HT-29 (cell line): ENCODE results near the gene LRCH1. TPM values are rescaled to one million over a fixed set of nuclear protein-coding genes. Genes with fewer than 3 reads are reported as not detected.

ENCODE experiments used
- DNase-seq: peaks from one replicate; pipeline ENCODE4 v3.0.0-alpha.2; 2015; ENCODE audit warnings: low spot score
- total RNA-seq: library from RNA; depleted of rRNA; stranded (reverse); fragments of >200 nt; shearing (Covaris generic); gene quantifications from 2 replicates; pipeline ENCODE4 v1.2.3, GENCODE V29; 2014

LRCH1 gene
- total RNA-seq, 1 experiment from 2014 or later = 13.5 TPM

GRCh38 chr13:46637213-46637612 is 84.2 kb downstream of the LRCH1 start:
- DNase-seq = no peak

DNA sequence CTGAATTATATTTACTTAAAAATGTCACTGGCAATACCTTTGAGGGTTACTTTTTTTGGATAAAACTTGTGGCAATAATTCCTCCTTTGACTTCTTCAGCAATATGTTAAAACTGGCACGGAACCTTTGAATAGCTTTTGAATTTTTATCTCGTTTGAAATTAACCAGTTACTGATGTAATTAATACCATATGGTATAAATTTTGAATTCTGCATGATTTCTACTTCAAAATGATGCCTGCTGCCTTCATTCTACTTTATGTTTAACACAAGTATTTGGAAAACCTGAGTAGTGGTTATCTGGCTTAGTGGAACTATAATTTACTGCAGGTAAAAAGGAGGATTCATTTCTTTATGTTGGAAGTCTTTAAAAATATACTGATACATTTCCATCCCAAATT is 85.3 kb downstream of the LRCH1 start:
- no peak for DNase-seq

GRCh38 chr13:46639033-46639981 is 86.3 kb downstream of the LRCH1 start:
- DNase-seq = no peak

- no peak for DNase-seq
Observed at GRCh38 chr13:46640843-46641242, 87.9 kb downstream of the LRCH1 start.

DNA sequence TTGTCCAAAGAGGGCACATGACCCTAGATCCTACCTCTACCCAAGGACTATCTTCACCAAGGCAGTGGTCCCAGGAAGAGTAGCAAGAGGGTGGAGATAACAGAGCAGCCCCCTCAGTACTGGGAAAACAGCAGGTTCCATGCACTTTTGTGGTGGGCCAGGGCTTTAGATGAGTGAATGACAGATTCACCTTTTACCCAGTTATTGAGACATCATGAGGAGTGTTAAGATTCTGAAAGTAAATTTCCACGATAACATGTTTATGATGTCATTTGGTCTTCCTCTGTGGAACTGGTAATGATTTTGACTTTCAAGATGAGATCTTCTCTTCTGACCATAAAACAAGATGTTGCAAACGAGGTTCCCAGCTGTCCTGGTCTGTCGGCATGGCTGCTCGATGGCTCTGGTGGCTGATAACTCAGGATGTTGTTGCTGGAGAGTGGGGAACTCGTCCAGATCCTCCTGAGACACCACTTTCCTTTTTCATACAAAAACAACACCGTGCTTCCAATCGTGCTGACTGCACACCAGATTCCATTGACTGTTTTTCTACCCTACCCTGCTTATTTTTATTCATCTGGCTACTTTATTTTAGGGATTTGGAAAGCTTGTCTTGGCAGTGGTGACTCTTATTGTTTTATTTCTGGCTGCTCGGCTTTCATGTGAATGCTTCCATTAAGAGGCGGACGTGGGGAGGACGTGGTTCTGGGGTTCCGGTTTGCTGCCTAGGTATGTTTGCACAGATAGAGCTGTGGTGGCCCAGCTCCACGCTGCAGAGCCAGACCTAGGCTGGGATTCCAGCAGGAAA is 88.5 kb downstream of the LRCH1 start:
- no peak for DNase-seq

DNA sequence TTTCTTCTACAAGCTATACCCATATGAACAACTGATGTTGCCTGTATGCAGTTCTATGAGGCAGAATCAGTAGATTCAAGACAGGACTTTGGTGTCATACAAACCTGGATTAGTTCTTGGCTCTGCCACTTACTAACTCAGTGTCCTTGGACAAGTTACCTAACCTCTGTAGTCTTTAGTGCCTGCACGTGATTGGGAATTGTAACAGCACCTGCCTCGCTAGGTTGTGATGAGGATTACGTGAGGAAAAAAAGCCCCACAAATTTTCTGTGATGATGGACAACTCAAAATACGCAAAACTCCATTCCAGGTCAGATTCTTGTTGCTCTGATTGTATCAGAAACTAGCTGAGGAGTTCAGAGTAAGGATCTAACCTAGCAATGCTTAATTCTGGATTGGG is 89.3 kb downstream of the LRCH1 start:
- no peak for DNase-seq

GRCh38 chr13:46643165-46643777 is 90.3 kb downstream of the LRCH1 start:
- DNase-seq = no peak

GRCh38 chr13:46644816-46645215 is 91.8 kb downstream of the LRCH1 start:
- no peak for DNase-seq

GRCh38 chr13:46647512-46648065 is 94.6 kb downstream of the LRCH1 start:
- no peak for DNase-seq

GRCh38 chr13:46648166-46648607 is 95.2 kb downstream of the LRCH1 start:
- DNase-seq = peak; percentile 72

DNA sequence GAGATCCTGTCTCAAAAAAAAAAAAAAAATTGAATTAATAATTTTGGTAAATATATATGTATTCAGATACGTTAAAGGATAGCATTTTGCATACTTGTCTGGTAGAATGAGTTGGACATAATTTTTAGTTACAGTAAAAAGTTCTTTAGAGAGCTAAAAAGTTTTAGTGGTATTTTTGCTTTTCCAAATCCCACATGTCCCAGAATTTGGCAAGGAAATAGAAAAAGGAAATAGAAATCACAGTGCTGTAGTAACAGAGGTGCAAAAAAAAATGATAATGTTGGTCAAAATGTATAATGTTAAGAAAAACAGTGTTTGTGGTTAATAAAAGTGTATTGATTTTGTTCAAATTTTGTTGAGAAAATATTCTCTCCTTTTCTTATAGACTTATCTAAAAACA is 96.8 kb downstream of the LRCH1 start:
- no peak for DNase-seq

- no peak for DNase-seq
Observed at GRCh38 chr13:46654951-46655350, 102.0 kb downstream of the LRCH1 start.

DNA sequence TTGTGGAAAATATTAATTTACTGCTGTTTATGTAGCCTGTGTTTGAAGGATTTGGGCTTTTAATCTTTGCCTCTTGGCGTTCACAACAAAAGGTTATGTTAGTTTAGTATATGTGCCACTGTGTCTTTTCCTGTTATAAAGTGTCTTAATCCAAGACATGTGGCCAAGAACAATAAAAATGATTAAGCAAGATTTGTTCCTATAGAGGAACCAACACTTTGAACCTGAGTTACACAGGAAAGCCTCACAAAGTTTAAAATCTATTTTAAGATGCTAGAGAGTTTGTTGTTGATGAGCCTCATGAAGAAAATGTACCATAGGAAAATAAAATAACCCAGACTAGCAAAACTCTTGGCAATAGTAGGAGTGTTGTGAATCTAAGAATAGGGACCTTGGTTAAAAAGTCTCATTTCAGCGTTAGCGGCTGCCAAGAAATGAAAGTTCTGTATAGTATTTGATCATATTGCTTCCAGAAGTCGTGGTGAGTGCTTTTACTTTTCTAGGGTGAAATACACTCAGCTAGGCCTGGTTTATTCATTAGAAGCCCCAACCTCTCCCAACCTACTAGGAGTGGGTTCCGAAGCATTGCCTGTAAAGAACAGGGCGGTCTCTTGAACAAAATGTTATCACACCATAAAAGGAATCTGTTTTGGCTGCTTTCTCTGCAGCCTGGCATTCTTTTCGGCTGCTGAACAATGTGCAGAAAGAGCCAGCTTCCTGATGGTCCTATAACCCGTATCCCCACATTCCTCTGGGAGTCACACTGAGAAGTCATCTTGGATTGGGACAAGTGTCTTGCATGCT is 102.6 kb downstream of the LRCH1 start:
- peak; percentile 65 for DNase-seq

DNA sequence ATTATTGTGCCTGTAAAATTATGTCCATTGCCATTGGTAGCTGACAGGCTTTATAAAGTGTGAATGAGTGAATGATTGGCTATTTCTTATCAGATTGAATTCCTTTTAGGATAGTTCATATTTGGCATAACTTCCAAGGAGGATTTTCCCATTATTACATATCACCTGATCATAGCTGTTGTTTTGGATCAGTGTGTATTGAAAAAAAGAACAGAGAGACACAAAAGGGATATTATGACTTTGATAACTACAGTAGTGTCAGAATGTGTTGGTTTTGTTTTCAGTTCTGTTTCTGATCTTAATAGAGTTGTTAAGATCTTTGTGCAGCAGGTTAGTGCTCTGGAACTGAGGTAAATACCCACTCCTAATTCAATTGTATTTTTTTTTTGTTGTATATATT is 103.8 kb downstream of the LRCH1 start:
- DNase-seq = peak; percentile 24

- DNase-seq = peak; percentile 78
Observed at GRCh38 chr13:46659413-46660065, 106.6 kb downstream of the LRCH1 start.

DNA sequence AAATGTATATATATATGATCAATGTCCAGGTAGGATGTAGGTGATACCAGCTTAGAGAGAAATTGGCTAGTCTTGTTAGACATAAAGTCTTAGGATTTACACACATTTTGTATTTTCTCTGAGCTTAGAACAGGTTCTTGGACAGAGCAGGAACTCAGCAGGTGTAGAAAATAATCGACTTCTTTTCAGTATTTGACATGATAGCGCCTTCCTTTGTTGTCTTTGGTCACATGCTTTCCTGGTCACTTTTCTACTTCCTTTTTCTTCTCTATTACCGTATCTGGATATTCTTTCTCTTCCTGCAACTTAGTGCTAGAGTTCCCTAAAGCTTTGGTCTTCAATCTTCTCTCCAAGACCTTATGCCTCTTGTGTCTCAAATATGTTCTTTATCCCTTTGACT is 107.4 kb downstream of the LRCH1 start:
- DNase-seq = peak; percentile 51

DNA sequence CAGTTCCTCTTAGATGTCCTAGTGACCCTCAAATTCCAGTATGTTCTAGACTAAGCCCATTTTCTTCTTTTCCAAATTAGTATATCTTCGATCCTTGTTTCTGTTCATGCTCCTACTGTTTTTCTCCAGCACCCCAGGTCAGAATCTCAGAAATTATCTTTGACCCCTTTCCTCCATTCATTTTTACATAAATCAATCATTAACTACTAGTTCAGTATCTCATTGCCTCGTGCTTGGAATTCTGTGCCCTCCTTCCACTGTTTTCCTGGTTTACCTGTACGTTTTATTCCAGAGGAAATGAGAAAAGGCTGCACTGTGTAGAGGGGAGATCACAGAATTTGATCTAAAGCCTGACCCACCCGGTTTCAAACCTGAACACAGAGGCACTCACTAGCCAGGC is 107.9 kb downstream of the LRCH1 start:
- DNase-seq = no peak

- no peak for DNase-seq
Observed at GRCh38 chr13:46662690-46663089, 109.7 kb downstream of the LRCH1 start.

DNA sequence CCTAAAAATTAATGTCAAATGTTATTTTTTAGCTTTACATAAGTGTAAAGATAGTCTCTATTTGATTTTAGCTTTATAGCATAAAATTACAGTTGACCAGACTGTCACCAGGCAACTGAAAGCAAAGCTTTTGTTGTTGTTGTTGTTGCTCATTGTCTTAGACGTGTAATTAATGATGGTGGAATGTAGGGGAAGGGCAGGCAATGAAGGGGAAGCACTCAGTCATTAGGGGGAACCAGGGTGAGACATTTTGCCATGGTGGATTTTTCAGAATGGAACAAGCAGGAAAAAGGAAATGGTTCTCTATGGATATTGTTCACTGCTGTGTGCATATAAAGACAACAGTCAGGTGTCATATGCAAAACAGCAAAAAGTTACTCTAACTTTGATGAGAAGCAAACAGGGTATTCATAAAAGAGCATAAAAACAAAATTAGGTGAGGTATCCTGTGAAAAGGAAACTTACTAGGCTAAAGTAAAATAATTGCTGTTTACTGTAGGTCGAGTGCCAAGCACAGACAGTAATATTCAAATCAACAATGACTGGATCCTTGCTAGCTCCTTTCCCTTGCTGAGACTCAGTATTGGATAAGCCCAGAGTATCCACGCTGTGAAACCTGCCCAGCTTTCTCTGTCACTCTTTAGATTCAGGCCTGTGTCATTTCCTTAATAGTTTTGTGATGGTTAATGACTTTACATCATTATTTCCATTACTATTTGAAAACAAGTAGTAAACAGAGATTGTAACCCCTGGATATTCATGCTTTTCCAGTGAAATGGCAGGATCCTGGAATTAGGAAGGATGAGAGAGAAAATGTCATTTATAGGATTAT is 110.5 kb downstream of the LRCH1 start:
- peak; percentile 34 for DNase-seq
